Liver (tissue), 9 donors: Measurements from ENCODE around the gene RB1. TPM values are rescaled to one million over a fixed set of nuclear protein-coding genes. Genes with fewer than 3 reads are reported as not detected.

ENCODE experiments used
- DNase-seq: peaks from one replicate; pipeline ENCODE4 v3.0.0-alpha.2; 2017; ENCODE audit warnings: low spot score
- H3K27ac ChIP-seq, 2 donors: one replicate each; pipeline ENCODE4 v1.7.0; 2013; ENCODE audit warnings: inconsistent platforms in 2 of 2, low read length in 2 of 2, control low read depth in 1 of 2, low read depth in 1 of 2, mild to moderate bottlenecking in 1 of 2
- H3K27me3 ChIP-seq, 4 donors: one replicate each; pipeline versions ENCODE4 v1.6.1 to v1.7.0; 2013; ENCODE audit warnings: low read length in 3 of 4, inconsistent platforms in 1 of 4, mild to moderate bottlenecking in 1 of 4, moderate library complexity in 1 of 4; ENCODE audit not compliant: control insufficient read depth in 4 of 4, insufficient read depth in 4 of 4
- H3K36me3 ChIP-seq, 4 donors: one replicate each; pipeline versions ENCODE4 v1.6.1 to v1.7.0; 2013; ENCODE audit warnings: low read length in 3 of 4, mild to moderate bottlenecking in 3 of 4, low read depth in 1 of 4, moderate library complexity in 1 of 4; ENCODE audit not compliant: control insufficient read depth in 4 of 4, insufficient read depth in 3 of 4
- H3K4me1 ChIP-seq, 4 donors: one replicate each; pipeline versions ENCODE4 v1.6.1 to v1.7.0; 2013; ENCODE audit warnings: low read length in 3 of 4, mild to moderate bottlenecking in 3 of 4, moderate library complexity in 1 of 4; ENCODE audit not compliant: control insufficient read depth in 4 of 4, insufficient read depth in 4 of 4
- H3K4me3 ChIP-seq, 3 donors: one replicate each; pipeline versions ENCODE4 v1.6.1 to v1.7.0; 2013; ENCODE audit warnings: low read length in 3 of 3, control low read depth in 1 of 3, low read depth in 1 of 3, mild to moderate bottlenecking in 1 of 3
- H3K9ac ChIP-seq, 2 donors: one replicate each; pipeline ENCODE4 v1.7.0; 2013; ENCODE audit warnings: low read length in 2 of 2, mild to moderate bottlenecking in 2 of 2, moderate library complexity in 2 of 2, control low read depth in 1 of 2, low read depth in 1 of 2
- H3K9me3 ChIP-seq, 4 donors: one replicate each; pipeline versions ENCODE4 v1.6.1 to v1.7.0; 2013; ENCODE audit warnings: low read length in 3 of 4; ENCODE audit not compliant: control insufficient read depth in 4 of 4
- CTCF ChIP-seq: fragments of 150-350 bp; IDR thresholded peaks from 2 replicates; pipeline ENCODE4 v1.5.1; 2017; ENCODE audit warnings: improper control_type of control experiment, low read depth, low read length; ENCODE audit not compliant: missing input control
- EGR1 ChIP-seq, 2 donors: IDR thresholded peaks; 2 replicates each; pipeline ENCODE4 v1.6.1; 2016 to 2018; ENCODE audit warnings: antibody characterized with exemption in 2 of 2, low read depth in 2 of 2
- FOXA1 ChIP-seq: IDR thresholded peaks from 2 replicates; pipeline ENCODE4 v1.6.1; 2016; ENCODE audit warnings: antibody characterized with exemption
- FOXA2 ChIP-seq: IDR thresholded peaks from 2 replicates; pipeline ENCODE4 v1.6.1; 2016; ENCODE audit warnings: antibody characterized with exemption
- GABPA ChIP-seq, 2 donors: IDR thresholded peaks in 1 of 2; conservative IDR thresholded peaks in 1 of 2; 2 replicates each; pipeline ENCODE4 v1.6.1; 2016; ENCODE audit warnings: antibody characterized with exemption in 2 of 2, mild to moderate bottlenecking in 1 of 2, moderate library complexity in 1 of 2
- HNF4A ChIP-seq, 2 donors: conservative IDR thresholded peaks; 2 replicates each; pipeline ENCODE4 v1.6.1; 2016; ENCODE audit warnings: antibody characterized with exemption in 2 of 2, mild to moderate bottlenecking in 2 of 2
- HNF4G ChIP-seq: IDR thresholded peaks from 2 replicates; pipeline ENCODE4 v1.6.1; 2016; ENCODE audit warnings: antibody characterized with exemption
- JUND ChIP-seq, 2 donors: IDR thresholded peaks; 2 replicates each; pipeline ENCODE4 v1.6.1; 2016; ENCODE audit warnings: antibody characterized with exemption in 2 of 2
- NR2F2 ChIP-seq: IDR thresholded peaks from 2 replicates; pipeline ENCODE4 v1.6.1; 2016; ENCODE audit warnings: antibody characterized with exemption
- RAD21 ChIP-seq, 2 donors: IDR thresholded peaks; 2 replicates each; pipeline ENCODE4 v1.6.1; 2016; ENCODE audit warnings: antibody characterized with exemption in 2 of 2, mild to moderate bottlenecking in 2 of 2
- RXRA ChIP-seq, 2 donors: IDR thresholded peaks; 2 replicates each; pipeline ENCODE4 v1.6.1; 2017 to 2018; ENCODE audit warnings: antibody characterized with exemption in 2 of 2, mild to moderate bottlenecking in 1 of 2
- SP1 ChIP-seq: IDR thresholded peaks from 2 replicates; pipeline ENCODE4 v1.6.1; 2018; ENCODE audit warnings: antibody characterized with exemption, mild to moderate bottlenecking
- TAF1 ChIP-seq: conservative IDR thresholded peaks from 2 replicates; pipeline ENCODE4 v1.6.1; 2016; ENCODE audit warnings: antibody characterized with exemption, mild to moderate bottlenecking
- YY1 ChIP-seq: IDR thresholded peaks from 2 replicates; pipeline ENCODE4 v1.6.1; 2016; ENCODE audit warnings: antibody characterized with exemption, mild to moderate bottlenecking
- WGBS: extraction: QIAGEN DNeasy Blood & Tissue Kit; methylation state at CpG from one replicate; pipeline ENCODE4 v1.1.7; 2013; 5-methylcytosine and 5-hydroxymethylcytosine counted together
- polyA plus RNA-seq, 2 donors: library from polyadenylated mRNA; stranded (reverse) in 1 of 2; unstranded in 1 of 2; fragments of 200-250 nt in 1 of 2; fragments of >200 nt in 1 of 2; fragmentation: Nextera tagmentation in 1 of 2; extraction: Ambion mirVana in 1 of 2; gene quantifications; one replicate each; pipeline versions ENCODE4 v1.2.1 to v1.2.3, GENCODE V29; 2013 to 2015
- total RNA-seq, 2 donors: library from RNA; depleted of rRNA; stranded (reverse); fragments of >200 nt; gene quantifications; one replicate each; pipeline ENCODE4 v1.2.3, GENCODE V29; 2014
- TF ChIP-seq, protein P1 (sequence below): IDR thresholded peaks from 2 replicates; pipeline ENCODE4 v1.6.1; 2016; ENCODE audit warnings: antibody characterized with exemption
- TF ChIP-seq, protein P2 (sequence below): IDR thresholded peaks from 2 replicates; pipeline ENCODE4 v1.6.1; 2016; ENCODE audit warnings: antibody characterized with exemption
- TF ChIP-seq, protein P3 (sequence below): IDR thresholded peaks from 2 replicates; pipeline ENCODE4 v1.6.1; 2016; ENCODE audit warnings: antibody characterized with exemption, mild to moderate bottlenecking
- TF ChIP-seq, protein P4 (sequence below): IDR thresholded peaks from 2 replicates; pipeline ENCODE4 v1.6.1; 2016; ENCODE audit warnings: antibody characterized with exemption
- donor health status: healthy.
- donor health status: healthy.
- donor health status: healthy.
- donor health status: healthy.
- donor health status: healthy.

The RB1 gene
- total and polyA plus RNA-seq, 4 donors: 6.6 to 30.6 (median 8.9) TPM

GRCh38 chr13:48510698-48511097 is 207.1 kb downstream of the RB1 start:
- WGBS: 91% methylated on average over 5 of the region's 5 CpGs
- Histone ChIP-seq H3K9me3 (no peaks in the 10 kb centered on the region), H3K9ac (no peak overlapping the region), H3K27ac (no peak overlapping the region), H3K36me3 (peaks cover 0 to 5% (median 2%) of the 10 kb centered on the region in 4 donors), H3K4me1 (peaks cover 0 to 5% (median 3%) of the 10 kb centered on the region in 4 donors), H3K27me3 (no peaks in the 10 kb centered on the region), H3K4me3 (no peak overlapping the region)
- TF ChIP-seq RAD21 (IDR thresholded peaks at IDR 0.05) (no peak), FOXA1 (no peak), GABPA (IDR thresholded peaks at IDR 0.05 in 1 of 2, conservative IDR thresholded peaks at IDR 0.05 in 1 of 2) (no peak), CTCF (no peak)
- DNase-seq: no peak

DNA sequence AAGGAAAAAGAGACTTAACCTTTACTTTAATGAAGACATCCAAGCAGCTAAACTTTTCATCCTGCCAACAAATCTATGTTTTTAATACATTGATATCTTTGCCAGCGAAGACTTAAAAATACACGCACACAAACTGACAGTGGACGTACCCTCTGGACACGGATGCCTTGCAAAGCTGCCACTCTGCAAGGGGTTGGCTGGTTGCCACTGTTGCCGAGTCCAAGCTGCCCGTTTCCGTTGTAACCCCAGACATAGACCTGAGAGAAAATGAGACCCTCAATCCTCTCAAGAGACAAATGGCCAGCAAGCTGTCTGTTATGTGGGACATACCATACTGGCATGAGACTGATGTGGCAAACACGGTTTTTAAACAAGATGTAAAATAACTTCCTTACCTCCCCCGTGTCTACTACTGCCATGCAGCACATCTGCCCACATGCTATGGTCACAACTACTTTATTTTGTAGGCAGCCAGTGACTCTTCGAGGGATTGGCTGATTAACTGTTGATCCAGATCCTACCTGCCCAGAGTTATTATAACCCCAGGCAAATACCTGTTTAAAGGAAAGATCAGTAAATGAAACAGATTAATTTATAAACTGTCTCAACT is 208.2 kb downstream of the RB1 start:
- Histone ChIP-seq H3K9me3 (no peaks in the 10 kb centered on the region), H3K4me3 (no peak overlapping the region), H3K9ac (no peak overlapping the region), H3K4me1 (peaks cover 0 to 5% (median 3%) of the 10 kb centered on the region in 4 donors), H3K27me3 (no peaks in the 10 kb centered on the region), H3K27ac (no peak overlapping the region), H3K36me3 (peaks cover 0 to 5% (median 2%) of the 10 kb centered on the region in 4 donors)
- WGBS: 86% methylated on average over 10 of the region's 10 CpGs
- no peak for TF ChIP-seq EGR1 (IDR thresholded peaks at IDR 0.05; ENCODE audit: low read depth in 2 of 2)
- TF ChIP-seq RAD21 (IDR thresholded peaks at IDR 0.05): no peak
- DNase-seq: no peak

DNA sequence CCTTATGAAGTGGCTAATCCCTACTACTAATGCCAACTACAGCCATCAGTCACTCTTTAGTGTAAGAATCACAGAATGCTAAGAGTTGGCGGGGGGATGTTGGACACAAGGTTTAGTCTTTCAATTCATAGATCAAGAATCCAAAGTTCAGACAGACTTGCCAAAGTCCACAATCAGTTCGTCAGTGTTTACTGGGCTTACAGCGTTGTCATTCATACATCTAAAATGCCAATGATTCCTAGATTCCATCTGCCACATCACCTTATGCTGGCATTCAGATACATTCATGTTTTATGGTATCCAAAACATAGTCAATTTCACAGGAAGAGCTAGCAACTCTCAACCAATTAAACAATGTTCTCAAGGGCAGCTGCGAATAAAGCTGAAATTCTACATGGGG is 211.2 kb downstream of the RB1 start:
- H3K36me3 ChIP-seq: peaks cover 0 to 5% (median 2%) of the 10 kb centered on the region in 4 donors
- no peak for DNase-seq
- TF ChIP-seq HNF4A (conservative IDR thresholded peaks at IDR 0.05) (peak; percentile 93), SP1 (peak; percentile 36), EGR1 (IDR thresholded peaks at IDR 0.05; ENCODE audit: low read depth in 2 of 2) (no peak), HNF4G (peak; percentile 42), FOXA2 (peak; percentile 28), GABPA (IDR thresholded peaks at IDR 0.05 in 1 of 2, conservative IDR thresholded peaks at IDR 0.05 in 1 of 2) (no peak), FOXA1 (no peak), NR2F2 (no peak), RAD21 (IDR thresholded peaks at IDR 0.05) (no peak), CTCF (no peak), TAF1 (no peak), RXRA (IDR thresholded peaks at IDR 0.05) (peak in 1 of 2 donors; percentile 30), YY1 (no peak), JUND (IDR thresholded peaks at IDR 0.05) (no peak)
- TF ChIP-seq, protein P1, sequence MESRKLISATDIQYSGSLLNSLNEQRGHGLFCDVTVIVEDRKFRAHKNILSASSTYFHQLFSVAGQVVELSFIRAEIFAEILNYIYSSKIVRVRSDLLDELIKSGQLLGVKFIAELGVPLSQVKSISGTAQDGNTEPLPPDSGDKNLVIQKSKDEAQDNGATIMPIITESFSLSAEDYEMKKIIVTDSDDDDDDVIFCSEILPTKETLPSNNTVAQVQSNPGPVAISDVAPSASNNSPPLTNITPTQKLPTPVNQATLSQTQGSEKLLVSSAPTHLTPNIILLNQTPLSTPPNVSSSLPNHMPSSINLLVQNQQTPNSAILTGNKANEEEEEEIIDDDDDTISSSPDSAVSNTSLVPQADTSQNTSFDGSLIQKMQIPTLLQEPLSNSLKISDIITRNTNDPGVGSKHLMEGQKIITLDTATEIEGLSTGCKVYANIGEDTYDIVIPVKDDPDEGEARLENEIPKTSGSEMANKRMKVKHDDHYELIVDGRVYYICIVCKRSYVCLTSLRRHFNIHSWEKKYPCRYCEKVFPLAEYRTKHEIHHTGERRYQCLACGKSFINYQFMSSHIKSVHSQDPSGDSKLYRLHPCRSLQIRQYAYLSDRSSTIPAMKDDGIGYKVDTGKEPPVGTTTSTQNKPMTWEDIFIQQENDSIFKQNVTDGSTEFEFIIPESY: peak; percentile 35
- TF ChIP-seq, protein P2, sequence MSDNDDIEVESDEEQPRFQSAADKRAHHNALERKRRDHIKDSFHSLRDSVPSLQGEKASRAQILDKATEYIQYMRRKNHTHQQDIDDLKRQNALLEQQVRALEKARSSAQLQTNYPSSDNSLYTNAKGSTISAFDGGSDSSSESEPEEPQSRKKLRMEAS: no peak
- TF ChIP-seq, protein P3, sequence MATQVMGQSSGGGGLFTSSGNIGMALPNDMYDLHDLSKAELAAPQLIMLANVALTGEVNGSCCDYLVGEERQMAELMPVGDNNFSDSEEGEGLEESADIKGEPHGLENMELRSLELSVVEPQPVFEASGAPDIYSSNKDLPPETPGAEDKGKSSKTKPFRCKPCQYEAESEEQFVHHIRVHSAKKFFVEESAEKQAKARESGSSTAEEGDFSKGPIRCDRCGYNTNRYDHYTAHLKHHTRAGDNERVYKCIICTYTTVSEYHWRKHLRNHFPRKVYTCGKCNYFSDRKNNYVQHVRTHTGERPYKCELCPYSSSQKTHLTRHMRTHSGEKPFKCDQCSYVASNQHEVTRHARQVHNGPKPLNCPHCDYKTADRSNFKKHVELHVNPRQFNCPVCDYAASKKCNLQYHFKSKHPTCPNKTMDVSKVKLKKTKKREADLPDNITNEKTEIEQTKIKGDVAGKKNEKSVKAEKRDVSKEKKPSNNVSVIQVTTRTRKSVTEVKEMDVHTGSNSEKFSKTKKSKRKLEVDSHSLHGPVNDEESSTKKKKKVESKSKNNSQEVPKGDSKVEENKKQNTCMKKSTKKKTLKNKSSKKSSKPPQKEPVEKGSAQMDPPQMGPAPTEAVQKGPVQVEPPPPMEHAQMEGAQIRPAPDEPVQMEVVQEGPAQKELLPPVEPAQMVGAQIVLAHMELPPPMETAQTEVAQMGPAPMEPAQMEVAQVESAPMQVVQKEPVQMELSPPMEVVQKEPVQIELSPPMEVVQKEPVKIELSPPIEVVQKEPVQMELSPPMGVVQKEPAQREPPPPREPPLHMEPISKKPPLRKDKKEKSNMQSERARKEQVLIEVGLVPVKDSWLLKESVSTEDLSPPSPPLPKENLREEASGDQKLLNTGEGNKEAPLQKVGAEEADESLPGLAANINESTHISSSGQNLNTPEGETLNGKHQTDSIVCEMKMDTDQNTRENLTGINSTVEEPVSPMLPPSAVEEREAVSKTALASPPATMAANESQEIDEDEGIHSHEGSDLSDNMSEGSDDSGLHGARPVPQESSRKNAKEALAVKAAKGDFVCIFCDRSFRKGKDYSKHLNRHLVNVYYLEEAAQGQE: no peak
- TF ChIP-seq, protein P4, sequence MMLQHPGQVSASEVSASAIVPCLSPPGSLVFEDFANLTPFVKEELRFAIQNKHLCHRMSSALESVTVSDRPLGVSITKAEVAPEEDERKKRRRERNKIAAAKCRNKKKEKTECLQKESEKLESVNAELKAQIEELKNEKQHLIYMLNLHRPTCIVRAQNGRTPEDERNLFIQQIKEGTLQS: no peak
- no peak overlapping the region for H3K4me3 ChIP-seq
- peaks cover 0 to 5% (median 3%) of the 10 kb centered on the region in 4 donors for H3K4me1 ChIP-seq
- no peak overlapping the region for H3K9ac ChIP-seq
- H3K9me3 ChIP-seq: no peaks in the 10 kb centered on the region
- no peaks in the 10 kb centered on the region for H3K27me3 ChIP-seq
- no peak overlapping the region for H3K27ac ChIP-seq
- 59% methylated on average over 4 of the region's 4 CpGs for WGBS
